Activated CD4-positive, alpha-beta memory T cell treated with anti-CD3 and anti-CD28 coated beads, Interleukin-2, amount 10 ng/mL, durations not matched to agents 7 days and 5 days (primary cell): ENCODE measurements around the gene RAP1GAP. TPM values are rescaled to one million over a fixed set of nuclear protein-coding genes. Genes with fewer than 3 reads are reported as not detected.

ENCODE experiments used
- CTCF ChIA-PET: fragments of 350-600 bp; sonication (Branson Sonifier 250); formaldehyde crosslinking; loops from one replicate; lab custom pipeline; 2021; ENCODE audit warnings: antibody characterized with exemption, inconsistent platforms; lab: Charles Lee
- POLR2A ChIA-PET: fragments of 350-600 bp; sonication (Branson Sonifier 250); formaldehyde crosslinking; loops from one replicate; lab custom pipeline; 2021; ENCODE audit warnings: antibody characterized with exemption; lab: Charles Lee
- DNase-seq: peaks from one replicate; pipeline ENCODE4 v3.0.0-alpha.2; 2020
- H3K27ac Mint-ChIP-seq: one replicate; pipeline ENCODE4 v1.8.0; 2021; ENCODE audit warnings: mild to moderate bottlenecking, mixed read lengths
- H3K27me3 Mint-ChIP-seq: one replicate; pipeline ENCODE4 v1.8.0; 2021; ENCODE audit warnings: mixed read lengths
- H3K36me3 Mint-ChIP-seq: one replicate; pipeline ENCODE4 v1.8.0; 2021; ENCODE audit warnings: low read depth, mixed read lengths
- H3K4me1 Mint-ChIP-seq: one replicate; pipeline ENCODE4 v1.8.0; 2021; ENCODE audit warnings: mixed read lengths
- H3K4me3 Mint-ChIP-seq: one replicate; pipeline ENCODE4 v1.8.0; 2021; ENCODE audit warnings: mild to moderate bottlenecking, mixed read lengths
- H3K9me3 Mint-ChIP-seq: one replicate; pipeline ENCODE4 v1.8.0; 2021; ENCODE audit warnings: mixed read lengths
- total RNA-seq, 2 experiments: library from RNA; stranded (reverse); gene quantifications; one replicate each; pipeline ENCODE4 v1.2.3, GENCODE V29; 2021

The RAP1GAP gene
- total RNA-seq, 2 experiments from 2014 or later, result 0.15 TPM; not detected in 1

DNA sequence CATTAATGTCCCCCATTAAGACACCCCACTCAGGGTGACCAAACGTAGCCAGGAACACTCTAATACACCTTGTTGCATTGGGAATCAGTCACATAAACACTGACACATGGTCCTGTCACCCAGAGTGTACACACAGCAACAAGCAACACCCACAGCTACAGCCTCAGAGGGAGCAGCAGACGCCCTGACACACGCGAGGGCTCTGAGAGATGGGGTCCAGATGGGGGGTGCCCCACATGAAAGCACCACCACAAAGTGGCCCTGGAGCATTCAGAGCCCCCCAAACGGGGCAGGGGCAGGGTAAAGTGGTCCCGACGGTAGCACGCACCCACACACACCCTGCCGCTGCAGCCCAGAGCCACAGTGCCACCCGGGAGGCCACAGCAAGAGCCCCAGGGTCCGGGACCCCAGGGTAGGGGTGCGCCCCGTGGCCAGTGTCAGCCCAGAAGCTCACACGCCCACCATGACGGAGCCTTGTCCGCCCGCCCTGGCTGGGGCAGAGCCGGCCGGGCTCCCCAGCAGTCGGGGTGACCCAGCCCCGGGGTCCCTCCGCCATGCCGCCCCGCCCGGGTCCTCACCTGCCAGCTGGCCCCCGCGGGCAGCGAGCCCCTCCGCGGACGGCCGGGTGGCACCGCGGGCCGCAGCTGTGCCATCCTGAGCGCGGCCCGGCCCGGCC lies 47.3 kb downstream of the RAP1GAP start:
- Mint-ChIP-seq H3K27me3 (peaks cover 15% of the 10 kb centered on the region), H3K9me3 (no peaks in the 10 kb centered on the region), H3K4me1 (peaks cover 6% of the 10 kb centered on the region), H3K27ac (no peak overlapping the region), H3K4me3 (no peak overlapping the region), H3K36me3 (no peaks in the 10 kb centered on the region)
- ChIA-PET POLR2A (no interaction called here), CTCF (no interaction called here)
- no peak for DNase-seq

GRCh38 chr1:21621051-21621450 lies 48.1 kb downstream of the RAP1GAP start:
- Mint-ChIP-seq H3K4me3 (no peak overlapping the region), H3K36me3 (no peaks in the 10 kb centered on the region), H3K27me3 (peaks cover 15% of the 10 kb centered on the region), H3K9me3 (no peaks in the 10 kb centered on the region), H3K27ac (no peak overlapping the region), H3K4me1 (peaks cover 6% of the 10 kb centered on the region)
- POLR2A ChIA-PET, result no interaction called here
- DNase-seq, result no peak
- CTCF ChIA-PET, result interaction anchor here (1.0 kb wide), 1 partner anchor 25 kb away, joined by 3 read pairs; no protein-coding TSS in a partner anchor

DNA sequence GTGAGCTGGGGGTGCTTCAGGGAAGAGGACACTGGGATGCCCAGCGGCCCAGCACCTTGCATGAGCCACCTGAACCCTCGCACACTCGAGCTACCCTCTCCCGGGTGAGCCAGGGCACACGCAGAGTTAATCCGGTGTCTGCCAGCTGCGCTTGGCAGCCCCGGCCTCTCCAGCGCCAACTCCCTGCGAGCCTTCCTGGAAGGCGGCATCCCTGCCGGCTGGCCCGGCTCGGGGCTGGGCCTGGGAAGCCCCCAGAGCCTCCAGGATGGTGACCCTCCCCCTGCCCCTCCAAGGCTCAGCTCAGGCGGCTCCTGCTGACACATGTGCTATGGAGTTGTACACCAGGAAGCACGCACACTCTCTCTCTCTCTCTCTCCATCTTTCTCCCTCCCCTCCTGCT lies 48.7 kb downstream of the RAP1GAP start:
- Mint-ChIP-seq H3K27ac (no peak overlapping the region), H3K9me3 (no peaks in the 10 kb centered on the region), H3K4me1 (peaks cover 6% of the 10 kb centered on the region), H3K4me3 (no peak overlapping the region), H3K27me3 (peaks cover 15% of the 10 kb centered on the region), H3K36me3 (no peaks in the 10 kb centered on the region)
- POLR2A ChIA-PET, result no interaction called here
- CTCF ChIA-PET, result interaction anchor here (1.0 kb wide), 1 partner anchor 25 kb away, joined by 3 read pairs; no protein-coding TSS in a partner anchor
- DNase-seq, result no peak

DNA sequence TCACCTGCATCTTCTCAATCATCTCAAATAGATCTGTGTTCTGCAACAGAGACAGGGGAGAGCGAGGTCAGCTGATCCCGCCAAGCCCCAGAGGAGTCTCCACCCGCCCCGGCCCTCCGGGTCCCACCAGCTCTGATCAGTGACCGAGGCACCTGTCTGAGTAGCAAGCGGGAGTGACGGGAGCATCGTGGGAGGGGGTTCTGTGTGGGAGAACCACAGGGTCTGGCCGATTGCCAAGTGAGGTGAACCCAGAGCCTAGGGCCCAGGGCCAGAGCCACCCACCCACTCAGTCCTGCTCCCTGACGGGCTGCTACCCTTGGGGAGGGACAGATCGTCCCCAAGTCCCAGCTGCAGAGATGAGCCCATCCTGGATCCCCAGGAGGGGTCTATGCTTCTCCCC lies 49.1 kb downstream of the RAP1GAP start:
- Mint-ChIP-seq H3K27me3 (peaks cover 15% of the 10 kb centered on the region), H3K9me3 (no peaks in the 10 kb centered on the region), H3K36me3 (no peaks in the 10 kb centered on the region), H3K4me3 (no peak overlapping the region), H3K27ac (no peak overlapping the region), H3K4me1 (peaks cover 6% of the 10 kb centered on the region)
- DNase-seq, result no peak
- ChIA-PET CTCF (interaction anchor here (1.0 kb wide), 1 partner anchor 24 kb away, joined by 3 read pairs; no protein-coding TSS in a partner anchor), POLR2A (no interaction called here)

DNA sequence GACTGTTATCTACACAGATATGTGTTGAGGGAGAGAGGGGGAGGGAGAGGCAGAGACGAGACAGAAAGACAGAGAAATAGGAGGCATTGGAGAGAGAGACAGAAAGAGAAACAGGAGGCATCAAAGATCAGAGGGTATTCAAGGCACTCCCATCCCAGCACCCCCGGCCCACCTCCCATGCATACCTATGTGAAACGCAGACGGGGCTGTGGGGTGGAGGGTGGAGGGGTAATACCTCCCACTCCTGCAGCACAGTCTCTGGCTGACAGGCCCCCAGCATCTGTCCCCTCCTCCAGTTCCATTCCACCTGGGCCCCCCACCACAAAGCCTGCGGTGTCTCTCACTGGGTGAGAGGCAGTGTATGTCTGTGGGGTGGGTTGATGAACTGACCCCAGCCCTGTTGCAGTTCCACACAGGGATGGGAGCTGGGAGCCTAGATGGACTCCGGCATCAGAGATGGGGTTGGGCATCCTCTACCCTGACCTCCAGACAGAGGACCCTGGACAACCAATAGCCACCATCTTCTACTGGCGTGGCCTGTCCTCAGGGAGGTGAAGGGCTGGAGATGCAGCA lies 49.7 kb downstream of the RAP1GAP start:
- H3K9me3 Mint-ChIP-seq, result no peaks in the 10 kb centered on the region
- ChIA-PET POLR2A (no interaction called here), CTCF (no interaction called here)
- H3K36me3 Mint-ChIP-seq, result no peaks in the 10 kb centered on the region
- peaks cover 6% of the 10 kb centered on the region for H3K4me1 Mint-ChIP-seq
- H3K27me3 Mint-ChIP-seq, result peaks cover 15% of the 10 kb centered on the region
- no peak for DNase-seq
- no peak overlapping the region for H3K27ac Mint-ChIP-seq
- H3K4me3 Mint-ChIP-seq, result no peak overlapping the region

GRCh38 chr1:21618561-21619374 lies 50.4 kb downstream of the RAP1GAP start:
- no peak for DNase-seq
- H3K27me3 Mint-ChIP-seq, result peaks cover 12% of the 10 kb centered on the region
- no peaks in the 10 kb centered on the region for H3K9me3 Mint-ChIP-seq
- no peaks in the 10 kb centered on the region for H3K36me3 Mint-ChIP-seq
- no peak overlapping the region for H3K27ac Mint-ChIP-seq
- ChIA-PET CTCF (no interaction called here), POLR2A (no interaction called here)
- peaks cover 6% of the 10 kb centered on the region for H3K4me1 Mint-ChIP-seq
- no peak overlapping the region for H3K4me3 Mint-ChIP-seq

DNA sequence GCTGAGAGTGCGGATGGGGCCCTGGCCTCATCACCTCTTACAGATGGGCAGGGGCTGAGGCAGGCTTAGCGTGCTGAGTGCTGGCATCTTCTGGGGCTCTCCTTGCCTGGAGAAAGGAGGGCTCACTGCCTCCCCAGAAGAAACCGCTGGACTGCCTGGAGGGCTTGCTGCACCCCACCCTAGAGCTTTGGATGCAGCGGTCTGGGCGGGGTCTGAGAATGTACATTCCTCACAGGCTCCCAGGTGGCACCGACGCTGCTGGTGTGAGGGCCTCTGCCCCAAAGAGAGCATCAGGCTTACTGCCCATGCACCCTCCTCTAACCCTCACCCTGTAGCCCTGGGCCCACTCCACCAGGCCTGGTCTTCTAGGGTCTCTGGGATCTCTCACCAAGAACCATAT lies 51.1 kb downstream of the RAP1GAP start:
- no peak overlapping the region for H3K27ac Mint-ChIP-seq
- no peak for DNase-seq
- H3K27me3 Mint-ChIP-seq, result peaks cover 12% of the 10 kb centered on the region
- H3K36me3 Mint-ChIP-seq, result no peaks in the 10 kb centered on the region
- ChIA-PET CTCF (no interaction called here), POLR2A (no interaction called here)
- no peaks in the 10 kb centered on the region for H3K9me3 Mint-ChIP-seq
- no peak overlapping the region for H3K4me3 Mint-ChIP-seq
- peaks cover 6% of the 10 kb centered on the region for H3K4me1 Mint-ChIP-seq

- no peak overlapping the region for H3K4me3 Mint-ChIP-seq
- CTCF ChIA-PET, result no interaction called here
- H3K27me3 Mint-ChIP-seq, result peaks cover 10% of the 10 kb centered on the region
- POLR2A ChIA-PET, result no interaction called here
- no peak overlapping the region for H3K27ac Mint-ChIP-seq
- peaks cover 4% of the 10 kb centered on the region for H3K4me1 Mint-ChIP-seq
- no peak for DNase-seq
- no peaks in the 10 kb centered on the region for H3K36me3 Mint-ChIP-seq
- no peaks in the 10 kb centered on the region for H3K9me3 Mint-ChIP-seq
Measured at GRCh38 chr1:21617126-21617738, 51.9 kb downstream of the RAP1GAP start.

DNA sequence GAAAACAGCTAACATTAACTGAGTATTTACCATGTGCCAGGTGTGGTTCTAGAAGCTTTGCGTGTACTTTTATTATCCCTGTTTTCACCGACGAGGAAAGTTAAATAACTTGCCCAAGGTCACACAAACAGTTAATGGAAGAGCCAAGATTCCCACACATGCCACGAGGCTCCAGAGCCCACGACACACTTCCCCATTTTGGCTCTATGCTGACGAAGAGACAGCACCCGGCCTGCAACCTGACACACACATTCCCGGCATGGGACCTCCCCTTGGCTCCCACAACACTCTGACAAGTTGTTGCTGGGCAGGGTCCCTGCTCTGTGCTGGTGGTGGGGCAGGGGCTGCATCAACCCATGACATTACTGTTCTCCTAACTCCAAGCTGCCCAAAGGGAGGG lies 52.8 kb downstream of the RAP1GAP start:
- CTCF ChIA-PET, result no interaction called here
- no peak overlapping the region for H3K27ac Mint-ChIP-seq
- H3K4me1 Mint-ChIP-seq, result no peaks in the 10 kb centered on the region
- peaks cover 5% of the 10 kb centered on the region for H3K27me3 Mint-ChIP-seq
- POLR2A ChIA-PET, result no interaction called here
- no peaks in the 10 kb centered on the region for H3K36me3 Mint-ChIP-seq
- DNase-seq, result no peak
- H3K9me3 Mint-ChIP-seq, result no peaks in the 10 kb centered on the region
- no peak overlapping the region for H3K4me3 Mint-ChIP-seq

- Mint-ChIP-seq H3K27me3 (no peaks in the 10 kb centered on the region), H3K4me3 (no peak overlapping the region), H3K4me1 (no peaks in the 10 kb centered on the region), H3K9me3 (no peaks in the 10 kb centered on the region), H3K36me3 (no peaks in the 10 kb centered on the region), H3K27ac (no peak overlapping the region)
- no peak for DNase-seq
- ChIA-PET POLR2A (no interaction called here), CTCF (no interaction called here)
Measured at GRCh38 chr1:21614419-21615115, 54.6 kb downstream of the RAP1GAP start.

DNA sequence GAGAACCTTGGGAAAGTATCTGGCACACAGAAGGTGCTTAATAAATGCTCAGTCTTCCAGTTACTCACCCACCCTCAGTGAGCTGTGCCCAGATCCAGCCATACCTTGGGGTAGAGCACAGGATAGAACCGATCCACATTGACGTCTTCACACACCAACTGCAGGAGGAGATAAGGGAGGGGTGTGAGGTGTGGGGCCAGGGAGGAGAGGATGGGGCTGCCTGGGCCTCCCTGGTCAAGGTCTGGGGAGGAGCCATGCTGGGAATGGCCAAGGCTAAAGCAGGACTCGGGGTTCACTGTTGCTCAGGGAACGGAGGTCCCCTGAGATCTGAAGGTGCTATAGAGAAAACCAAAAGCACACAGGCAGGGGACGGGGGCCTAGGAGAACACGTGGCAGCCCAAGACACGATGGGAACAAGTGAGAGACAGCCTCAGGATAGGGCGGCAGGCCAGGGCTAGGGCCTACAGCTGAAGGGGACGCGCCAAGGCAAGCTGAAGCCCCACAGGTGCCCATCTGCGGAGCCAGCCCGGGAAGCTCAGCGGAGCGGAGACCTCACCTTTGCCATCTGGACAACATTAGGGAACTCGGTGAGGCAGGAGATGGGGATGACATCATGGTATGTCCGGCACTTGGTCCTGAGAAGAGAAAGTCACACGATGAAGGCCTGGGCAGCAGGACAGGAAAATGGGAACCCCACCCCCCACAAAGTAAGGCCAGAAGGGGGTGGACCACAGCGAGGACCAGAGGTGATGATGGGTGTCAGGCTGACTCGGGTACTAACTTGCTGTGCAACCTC lies 55.9 kb downstream of the RAP1GAP start:
- no peak for DNase-seq
- Mint-ChIP-seq H3K27ac (no peak overlapping the region), H3K4me1 (no peaks in the 10 kb centered on the region), H3K4me3 (no peak overlapping the region), H3K9me3 (no peaks in the 10 kb centered on the region), H3K36me3 (no peaks in the 10 kb centered on the region), H3K27me3 (no peaks in the 10 kb centered on the region)
- CTCF ChIA-PET, result no interaction called here
- POLR2A ChIA-PET, result no interaction called here

- POLR2A ChIA-PET, result no interaction called here
- CTCF ChIA-PET, result no interaction called here
- Mint-ChIP-seq H3K9me3 (no peaks in the 10 kb centered on the region), H3K27ac (no peak overlapping the region), H3K4me3 (no peak overlapping the region), H3K36me3 (no peaks in the 10 kb centered on the region), H3K4me1 (peaks cover 9% of the 10 kb centered on the region), H3K27me3 (no peaks in the 10 kb centered on the region)
- DNase-seq, result no peak
Measured at GRCh38 chr1:21612057-21612456, 57.1 kb downstream of the RAP1GAP start.
